ENCODE measurements around the gene SLC9A8. TPM values are rescaled to one million over a fixed set of nuclear protein-coding genes. Genes with fewer than 3 reads are reported as not detected.
A peak's percentile ranks its signal among the peaks of the same experiment; 100 is the strongest.

SLC9A8 gene
- total and polyA plus RNA-seq, 2 of the 8 experiments (the other 6 are each of a cell fraction or from before 2014, with no cell fraction given): 3.2 to 6.2 TPM

- Histone ChIP-seq H3K23ac (ENCODE audit: insufficient read length) (no peak overlapping the region), H2AFZ (ENCODE audit: low read length) (no peak overlapping the region), H3K4ac (replicated peaks; ENCODE audit: insufficient read length, low read depth, low read length) (no peak overlapping the region), H3K27ac (ENCODE audit: low read depth, low read length) (no peak overlapping the region), H3K4me2 (ENCODE audit: insufficient read depth in 1 of 2, low read depth in 2 of 2, low read length in 2 of 2) (peak overlapping the region in 1 of 2 experiments; percentile 36; a peak in 1 of 4 replicates), H3K27me3 (replicated peaks in 1 of 4; ENCODE audit: control insufficient read depth in 3 of 4, extremely low read depth in 1 of 4, insufficient read depth in 3 of 4, low read length in 3 of 4) (no peaks in the 10 kb centered on the region), H3K79me2 (ENCODE audit: control insufficient read depth in 1 of 2, insufficient read depth in 2 of 2, low read length in 2 of 2) (no peaks in the 10 kb centered on the region), H2BK120ac (replicated peaks; ENCODE audit: low read depth, low read length) (no peak overlapping the region), H2BK15ac (ENCODE audit: low read length) (peak overlapping the region; percentile 97), H3K23me2 (ENCODE audit: low read depth, low read length) (no peaks in the 10 kb centered on the region), H3K9me3 (ENCODE audit: insufficient read depth in 2 of 2, low read depth in 1 of 2, low read length in 1 of 2) (no peaks in the 10 kb centered on the region), H3K56ac (replicated peaks; ENCODE audit: insufficient read length, low read depth, low read length) (no peak overlapping the region), H3K79me1 (ENCODE audit: low read depth, low read length) (no peaks in the 10 kb centered on the region), H3K4me3 (ENCODE audit: extremely low read depth in 1 of 4, insufficient read depth in 2 of 4, low read depth in 3 of 4, low read length in 4 of 4) (no peak overlapping the region), H4K5ac (ENCODE audit: insufficient read length, low read depth, low read length) (no peak overlapping the region), H2BK5ac (ENCODE audit: low read depth, low read length) (peak overlapping the region; percentile 80; the same call in 1 of the 2 replicates), H3K4me1 (replicated peaks in 1 of 4; ENCODE audit: control insufficient read depth in 3 of 4, insufficient read depth in 4 of 4, low read length in 3 of 4) (peaks cover 0 to 19% (median 11%) of the 10 kb centered on the region in 4 experiments; a peak in 5 of 7 replicates), H4K8ac (ENCODE audit: extremely low read depth, insufficient read depth, low read length) (no peak overlapping the region), H4K91ac (replicated peaks; ENCODE audit: insufficient read length, low read length) (peak overlapping the region; percentile 29), H3K36me3 (ENCODE audit: control insufficient read depth in 2 of 4, insufficient read depth in 4 of 4, low read length in 3 of 4) (peaks cover 0 to 5% (median 0%) of the 10 kb centered on the region in 4 experiments; a peak in 1 of 8 replicates), H4K20me1 (replicated peaks in 1 of 2; ENCODE audit: control insufficient read depth in 1 of 2, insufficient read depth in 2 of 2, low read length in 2 of 2) (peaks cover 3 to 4% of the 10 kb centered on the region in 2 experiments), H3K18ac (ENCODE audit: extremely low read depth, low read length) (peak overlapping the region; percentile 27), H2AK5ac (ENCODE audit: low read depth, low read length) (peak overlapping the region; percentile 88; the same call in 1 of the 2 replicates), H3K14ac (ENCODE audit: insufficient read length) (no peak overlapping the region), H2BK12ac (ENCODE audit: low read depth, low read length) (peak overlapping the region; percentile 60; the same call in 1 of the 2 replicates), H2BK20ac (ENCODE audit: low read length) (no peak overlapping the region), H3K9ac (replicated peaks in 1 of 4; ENCODE audit: extremely low read depth in 1 of 4, low read depth in 3 of 4, low read length in 3 of 4) (no peak overlapping the region)
- FAIRE-seq (no peak), DNase-seq (ENCODE audit: low read depth in 1 of 2, low spot score in 2 of 2) (no peak)
- 92% methylated on average over 9 of the region's 9 CpGs; no CpG with 5 or more reads in 1 of the 2 experiments for WGBS, 2 experiments (ENCODE audit: extremely low coverage in 1 of 2, insufficient coverage in 1 of 2, insufficient read length in 1 of 2, insufficient replicate concordance in 2 of 2, low coverage in 1 of 2, low lambda C conversion rate in 2 of 2, missing lambda C conversion rate in 1 of 2)
- ChIA-PET CTCF (ENCODE audit: partially characterized antibody) (interaction anchor here (0.6 to 12.8 kb wide), 46 partner anchors 9 to 384 kb away, joined by 3 to 199 read pairs (median 4); partner anchors contain the start of gene SPATA2), POLR2A (ENCODE audit: partially characterized antibody) (interaction anchor here (1.4 to 1.6 kb wide), 3 partner anchors 176 to 280 kb away, joined by 4 to 6 read pairs (median 6); partner anchors contain the start of gene B4GALT5)
- TF ChIP-seq TAF1 (IDR thresholded peaks at IDR 0.05; ENCODE audit: low read depth, low read length) (no peak), EZH2 (IDR thresholded peaks at IDR 0.05; ENCODE audit: low read depth, low read length, severe bottlenecking) (no peak), CBX8 (IDR thresholded peaks at IDR 0.05; ENCODE audit: borderline replicate concordance, low read depth, low read length) (no peak), RAD21 (IDR thresholded peaks at IDR 0.05 in 1 of 2, conservative IDR thresholded peaks at IDR 0.05 in 1 of 2; ENCODE audit: low read depth in 2 of 2, low read length in 2 of 2) (no peak), CTBP2 (IDR thresholded peaks at IDR 0.05; ENCODE audit: borderline replicate concordance, insufficient read depth, insufficient read length, low read length) (no peak), HDAC2 (IDR thresholded peaks at IDR 0.05; ENCODE audit: borderline replicate concordance in 1 of 2, low read depth in 2 of 2, low read length in 2 of 2) (no peak), SP1 (IDR thresholded peaks at IDR 0.05; ENCODE audit: low read depth, low read length) (no peak), MAFK (IDR thresholded peaks at IDR 0.05; ENCODE audit: low read depth, low read length) (no peak)
- TF ChIP-seq, protein P1, sequence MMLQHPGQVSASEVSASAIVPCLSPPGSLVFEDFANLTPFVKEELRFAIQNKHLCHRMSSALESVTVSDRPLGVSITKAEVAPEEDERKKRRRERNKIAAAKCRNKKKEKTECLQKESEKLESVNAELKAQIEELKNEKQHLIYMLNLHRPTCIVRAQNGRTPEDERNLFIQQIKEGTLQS (IDR thresholded peaks at IDR 0.05; ENCODE audit: insufficient read depth, low read depth, low read length): no peak
These were observed 76.6 kb downstream of the SLC9A8 start for GRCh38 chr20:49889001-49889934.

All from H1 (cell line).